Gastroesophageal sphincter (tissue), 4 donors: Measurements from ENCODE around the gene IFT74. TPM values are rescaled to one million over a fixed set of nuclear protein-coding genes. Genes with fewer than 3 reads are reported as not detected.

ENCODE experiments used
- ATAC-seq: fragments of 150-250 bp; one replicate; pipeline ENCODE4 v1.9.1; 2016; ENCODE audit warnings: mild to moderate bottlenecking, moderate library complexity
- H3K27ac ChIP-seq, 4 donors: fragments of 200-600 bp; sonication (generic) in 3 of 4; 1 replicate in 3 of 4; 2 replicates in 1 of 4; pipeline ENCODE4 v1.5.1; 2016 to 2019
- H3K27me3 ChIP-seq: fragments of 200-600 bp; sonication (generic); one replicate; pipeline ENCODE4 v1.5.1; 2019
- H3K36me3 ChIP-seq, 2 donors: fragments of 200-600 bp; sonication (generic); one replicate each; pipeline ENCODE4 v1.5.1; 2019; ENCODE audit warnings: control low read depth in 1 of 2
- H3K4me1 ChIP-seq, 3 donors: fragments of 200-600 bp; sonication (generic); 1 replicate in 2 of 3; 2 replicates in 1 of 3; pipeline ENCODE4 v1.5.1; 2016 to 2019; ENCODE audit warnings: control low read depth in 2 of 3
- H3K4me3 ChIP-seq, 2 donors: fragments of 200-600 bp; sonication (generic); one replicate each; pipeline ENCODE4 v1.5.1; 2019; ENCODE audit warnings: mild to moderate bottlenecking in 1 of 2, moderate library complexity in 1 of 2
- H3K9me3 ChIP-seq, 3 donors: fragments of 200-600 bp; sonication (generic); one replicate each; pipeline ENCODE4 v1.5.1; 2017 to 2019; ENCODE audit warnings: control low read depth in 2 of 3
- EP300 ChIP-seq: sonication (generic); formaldehyde crosslinking; IDR thresholded peaks from one replicate; pipeline ENCODE4 v1.6.1; 2017; ENCODE audit warnings: antibody characterized with exemption, mild to moderate bottlenecking
- POLR2A ChIP-seq, 2 donors: fragments of 450-650 bp; IDR thresholded peaks; one replicate each; pipeline ENCODE4 v1.6.1; 2017; ENCODE audit warnings: antibody characterized with exemption in 2 of 2, mild to moderate bottlenecking in 2 of 2, moderate library complexity in 1 of 2
- POLR2AphosphoS5 ChIP-seq: sonication (generic); formaldehyde crosslinking; IDR thresholded peaks from one replicate; pipeline ENCODE4 v1.6.1; 2017; ENCODE audit warnings: antibody characterized with exemption
- WGBS, 2 donors: methylation state at CpG; one replicate each; pipeline ENCODE4 v1.1.5; 2018; ENCODE audit warnings: low coverage in 1 of 2; 5-methylcytosine and 5-hydroxymethylcytosine counted together
- total RNA-seq, 4 donors: library from RNA; depleted of rRNA; stranded (reverse); fragments of >200 nt; gene quantifications; one replicate each; pipeline ENCODE4 v1.1.0, GENCODE V29; 2016
- TF ChIP-seq, protein P1 (sequence below), 4 experiments: fragments of 200-600 bp in 2 of 4; fragments of 450-650 bp in 2 of 4; sonication (generic) in 1 of 4; IDR thresholded peaks; one replicate each; pipeline ENCODE4 v1.5.1; 2017 to 2019; ENCODE audit warnings: antibody characterized with exemption in 4 of 4, mild to moderate bottlenecking in 2 of 4, moderate library complexity in 2 of 4

Gene IFT74
- 10 to 100 TPM; 16.7 to 28.0 (median 19.2) TPM for total RNA-seq

GRCh38 chr9:26955921-26956859, at the start of gene IFT74:
IFT74 (plus strand) TSS chr9:26956412; CDS start chr9:26961968, 5,556 bp downstream.
- Histone ChIP-seq H3K4me3 (peak within 1 kb of the TSS; percentile 60 to 66), H3K4me1 (peaks cover 3 to 21% (median 5%) of the 10 kb centered on the region in 3 donors), H3K36me3 (no peaks in the 10 kb centered on the region), H3K27ac (peak within 1 kb of the TSS; percentile 86 to 97 (median 92)), H3K9me3 (no peaks in the 10 kb centered on the region), H3K27me3 (no peaks in the 10 kb centered on the region)
- 1% methylated on average over 30 to 35 of the region's 53 CpGs for WGBS, 2 donors
- peak; percentile 34 to 44 for TF ChIP-seq POLR2A (IDR thresholded peaks at IDR 0.05)
- no peak for TF ChIP-seq EP300
- TF ChIP-seq, protein P1, sequence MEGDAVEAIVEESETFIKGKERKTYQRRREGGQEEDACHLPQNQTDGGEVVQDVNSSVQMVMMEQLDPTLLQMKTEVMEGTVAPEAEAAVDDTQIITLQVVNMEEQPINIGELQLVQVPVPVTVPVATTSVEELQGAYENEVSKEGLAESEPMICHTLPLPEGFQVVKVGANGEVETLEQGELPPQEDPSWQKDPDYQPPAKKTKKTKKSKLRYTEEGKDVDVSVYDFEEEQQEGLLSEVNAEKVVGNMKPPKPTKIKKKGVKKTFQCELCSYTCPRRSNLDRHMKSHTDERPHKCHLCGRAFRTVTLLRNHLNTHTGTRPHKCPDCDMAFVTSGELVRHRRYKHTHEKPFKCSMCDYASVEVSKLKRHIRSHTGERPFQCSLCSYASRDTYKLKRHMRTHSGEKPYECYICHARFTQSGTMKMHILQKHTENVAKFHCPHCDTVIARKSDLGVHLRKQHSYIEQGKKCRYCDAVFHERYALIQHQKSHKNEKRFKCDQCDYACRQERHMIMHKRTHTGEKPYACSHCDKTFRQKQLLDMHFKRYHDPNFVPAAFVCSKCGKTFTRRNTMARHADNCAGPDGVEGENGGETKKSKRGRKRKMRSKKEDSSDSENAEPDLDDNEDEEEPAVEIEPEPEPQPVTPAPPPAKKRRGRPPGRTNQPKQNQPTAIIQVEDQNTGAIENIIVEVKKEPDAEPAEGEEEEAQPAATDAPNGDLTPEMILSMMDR (IDR thresholded peaks at IDR 0.05) = no peak
- TF ChIP-seq POLR2AphosphoS5 = peak; percentile 32
- ATAC-seq = peak; percentile 100

DNA sequence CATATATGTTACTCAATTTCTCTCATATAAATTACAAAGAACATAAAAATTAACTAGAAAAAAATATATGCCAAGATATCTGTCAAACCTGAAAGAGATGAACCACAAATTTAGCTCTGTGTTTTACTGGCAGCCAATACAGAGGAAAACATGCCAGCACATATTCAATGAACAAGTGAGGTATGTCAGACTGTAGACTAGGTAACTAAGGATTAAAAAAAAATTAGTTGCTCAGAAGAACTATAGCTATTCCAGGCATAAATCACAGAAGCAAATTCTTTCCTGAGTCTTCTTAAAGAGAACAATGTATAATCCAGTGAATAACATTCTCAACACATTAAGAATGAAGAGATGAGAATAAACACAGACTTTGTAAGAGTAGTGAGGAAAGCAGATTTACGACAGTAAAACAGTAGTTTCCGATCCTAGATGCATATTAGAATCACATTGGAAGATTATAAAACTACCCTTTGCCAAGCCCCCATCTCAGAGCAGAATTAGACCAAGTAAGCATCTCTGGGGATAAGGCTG, 43.0 kb upstream of the IFT74 start:
- peaks cover 0 to 80% of the 10 kb centered on the region in 2 donors for H3K36me3 ChIP-seq

GRCh38 chr9:26919698-26920097, 36.5 kb upstream of the IFT74 start:
- Histone ChIP-seq H3K9me3 (no peaks in the 10 kb centered on the region), H3K27ac (no peak overlapping the region), H3K4me3 (no peak overlapping the region), H3K27me3 (no peaks in the 10 kb centered on the region), H3K36me3 (peaks cover 5 to 98% of the 10 kb centered on the region in 2 donors), H3K4me1 (no peaks in the 10 kb centered on the region)
- 33 to 36% methylated on average over 1 of the region's 1 CpG for WGBS, 2 donors
- no peak for ATAC-seq
- no peak for TF ChIP-seq POLR2A (IDR thresholded peaks at IDR 0.05)
- TF ChIP-seq POLR2AphosphoS5 = no peak
- TF ChIP-seq, protein P1 (IDR thresholded peaks at IDR 0.05) = no peak
- no peak for TF ChIP-seq EP300

More for the DNA sequence above, 43.0 kb upstream of the IFT74 start:
- 93% methylated on average over 2 of the region's 2 CpGs; no CpG with 5 or more reads in 1 of the 2 donors for WGBS, 2 donors
- Histone ChIP-seq H3K4me1 (no peaks in the 10 kb centered on the region), H3K27ac (no peak overlapping the region), H3K4me3 (no peak overlapping the region), H3K9me3 (no peaks in the 10 kb centered on the region), H3K27me3 (no peaks in the 10 kb centered on the region)
- no peak for ATAC-seq
- TF ChIP-seq POLR2AphosphoS5 (no peak), POLR2A (IDR thresholded peaks at IDR 0.05) (no peak), EP300 (no peak)
- TF ChIP-seq, protein P1 (IDR thresholded peaks at IDR 0.05) = no peak

DNA sequence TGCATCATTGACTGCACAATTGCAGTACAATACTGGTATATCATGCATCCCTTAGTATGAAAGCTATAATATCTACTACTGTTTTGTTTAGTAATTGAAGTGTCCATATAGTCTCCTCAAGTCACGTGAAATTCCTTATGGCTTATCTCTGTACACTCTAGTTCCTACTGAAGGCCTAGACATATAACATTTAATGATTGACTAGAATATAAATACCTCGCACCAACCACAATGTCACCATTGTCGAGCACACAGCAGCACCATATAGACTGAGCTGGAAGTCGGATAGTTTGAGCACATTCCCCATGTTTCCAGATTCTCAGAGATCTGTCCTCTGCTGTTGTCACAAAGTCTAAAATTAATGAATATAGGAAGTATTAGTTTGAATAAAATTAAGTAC, 30.6 kb upstream of the IFT74 start:
- H3K4me3 ChIP-seq = no peak overlapping the region
- H3K36me3 ChIP-seq = peaks cover 10 to 93% of the 10 kb centered on the region in 2 donors
- no peaks in the 10 kb centered on the region for H3K27me3 ChIP-seq
- peaks cover 0 to 5% (median 0%) of the 10 kb centered on the region in 3 donors for H3K4me1 ChIP-seq
- H3K9me3 ChIP-seq = no peaks in the 10 kb centered on the region
- TF ChIP-seq POLR2AphosphoS5 = no peak
- TF ChIP-seq POLR2A (IDR thresholded peaks at IDR 0.05) = no peak
- TF ChIP-seq, protein P1 (IDR thresholded peaks at IDR 0.05) = no peak
- no peak for ATAC-seq
- 77 to 92% methylated on average over 3 to 4 of the region's 4 CpGs for WGBS, 2 donors
- H3K27ac ChIP-seq = no peak overlapping the region
